Kidney (tissue), 14 donors: ENCODE data around the gene FGF2. TPM values are rescaled to one million over a fixed set of nuclear protein-coding genes. Genes with fewer than 3 reads are reported as not detected.
A peak's percentile ranks its signal among the peaks of the same experiment; 100 is the strongest.
"Not testable (repeated sequence)": the region's sequence is repeated elsewhere in the genome, so short reads cannot be mapped to it uniquely, and the experiment has no call there.

Source experiments
- DNase-seq, 5 donors: peaks; one replicate each; pipeline ENCODE4 v3.0.0-alpha.2; 2013 to 2020
- FAIRE-seq: peaks from 2 replicates; lab custom pipeline; 2012; peaks lifted over from hg19 to GRCh38; lab: Jason Lieb, UNC
- H3K27ac ChIP-seq, 2 donors: one replicate each; pipeline ENCODE4 v1.7.0; 2013; ENCODE audit warnings: low read depth in 2 of 2, low read length in 2 of 2, inconsistent platforms in 1 of 2
- H3K27me3 ChIP-seq: one replicate; pipeline ENCODE4 v1.7.1; 2013; ENCODE audit warnings: low read length, inconsistent platforms; ENCODE audit not compliant: control insufficient read depth, insufficient read depth
- H3K36me3 ChIP-seq, 3 donors: one replicate each; pipeline versions ENCODE4 v1.7.0 to v1.7.1; 2013; ENCODE audit warnings: low read length in 3 of 3, control low read depth in 1 of 3, inconsistent platforms in 1 of 3; ENCODE audit not compliant: insufficient read depth in 3 of 3, control insufficient read depth in 2 of 3
- H3K4me1 ChIP-seq, 3 donors: one replicate each; pipeline versions ENCODE4 v1.7.0 to v1.7.1; 2013; ENCODE audit warnings: low read length in 3 of 3, inconsistent platforms in 1 of 3, low read depth in 1 of 3; ENCODE audit not compliant: control insufficient read depth in 2 of 3, insufficient read depth in 2 of 3
- H3K4me3 ChIP-seq, 3 donors: one replicate each; pipeline versions ENCODE4 v1.7.0 to v1.8.1; 2013; ENCODE audit warnings: low read length in 3 of 3, control low read depth in 1 of 3, inconsistent platforms in 1 of 3
- H3K9ac ChIP-seq, 3 donors: one replicate each; pipeline versions ENCODE4 v1.7.0 to v1.7.1; 2013; ENCODE audit warnings: low read length in 3 of 3, control low read depth in 1 of 3, inconsistent platforms in 1 of 3
- H3K9me3 ChIP-seq, 3 donors: one replicate each; pipeline versions ENCODE4 v1.7.0 to v1.7.1; 2013; ENCODE audit warnings: low read length in 3 of 3, control low read depth in 1 of 3, inconsistent platforms in 1 of 3; ENCODE audit not compliant: control insufficient read depth in 2 of 3, insufficient read depth in 1 of 3
- CTCF ChIP-seq: IDR thresholded peaks from 3 replicates; pipeline ENCODE4 v1.5.1; 2012; ENCODE audit warnings: mild to moderate bottlenecking, moderate library complexity, borderline replicate concordance; ENCODE audit not compliant: insufficient read depth; ENCODE audit errors: extremely low read depth
- intact Hi-C: fragments of 100-400 bp; cut with DNase I; formaldehyde crosslinking; loops from one replicate; pipeline ENCODE4 v1.11.1; 2022
- polyA plus RNA-seq: library from polyadenylated mRNA; stranded (reverse); fragments of 350-450 nt; fragmentation: Illumina TruSeq; extraction: RNeasy Lipid Tissue Mini Kit (QIAGEN cat#74804); gene quantifications from one replicate; pipeline ENCODE4 v1.2.3, GENCODE V29; 2014; ENCODE audit warnings: low read depth, low replicate concordance; ENCODE audit not compliant: insufficient read depth
- total RNA-seq: library from RNA; stranded (reverse); fragmentation: NEBNext Ultra II Directional; extraction: Animal tissue kit (Norgen Biotek cat#: 25700); gene quantifications from one replicate; pipeline ENCODE4 v1.2.1, GENCODE V29; 2021
- donor health status: control.
- donor health status: control.
- donor health status: control.
- donor health status: control.
- donor health status: control.
- donor health status: DM: yes; HTN: yes; CAD: no.
- donor health status: Normal renal cell carcinoma (clear cell type).

Gene FGF2
- total and polyA plus RNA-seq, 2 donors from 2014 or later = 2.3 to 16.9 TPM

- no peak for TF ChIP-seq CTCF
- no peak overlapping the region for H3K9ac ChIP-seq
- H3K4me3 ChIP-seq = no peak overlapping the region
- H3K9me3 ChIP-seq = no peaks in the 10 kb centered on the region
- H3K27me3 ChIP-seq = no peaks in the 10 kb centered on the region
- intact Hi-C loops = no loop called here
- no peak for FAIRE-seq
- no peaks in the 10 kb centered on the region for H3K4me1 ChIP-seq
- DNase-seq = no peak
- no peaks in the 10 kb centered on the region for H3K36me3 ChIP-seq
- H3K27ac ChIP-seq = no peak overlapping the region
Observed at GRCh38 chr4:122847931-122848330, 21.3 kb downstream of the FGF2 start.

- H3K9me3 ChIP-seq, H3K4me1 ChIP-seq, H3K27me3 ChIP-seq, H3K9ac ChIP-seq, H3K36me3 ChIP-seq, H3K4me3 ChIP-seq, intact Hi-C loops, FAIRE-seq, DNase-seq, H3K27ac ChIP-seq: not testable (repeated sequence)
Observed at GRCh38 chr4:122849789-122850188, 23.2 kb downstream of the FGF2 start.

- H3K4me1 ChIP-seq = peaks cover 0 to 3% (median 0%) of the 10 kb centered on the region in 3 donors
- TF ChIP-seq CTCF = no peak
- no peak overlapping the region for H3K4me3 ChIP-seq
- no peaks in the 10 kb centered on the region for H3K36me3 ChIP-seq
- H3K27me3 ChIP-seq = no peaks in the 10 kb centered on the region
- DNase-seq (no peak), FAIRE-seq (no peak)
- H3K9ac ChIP-seq = no peak overlapping the region
- intact Hi-C loops = no loop called here
- no peaks in the 10 kb centered on the region for H3K9me3 ChIP-seq
- H3K27ac ChIP-seq = no peak overlapping the region
Observed at GRCh38 chr4:122851568-122851967, 24.9 kb downstream of the FGF2 start.

GRCh38 chr4:122854447-122855352, 28.1 kb downstream of the FGF2 start:
- Histone ChIP-seq H3K9ac (peak overlapping the region in 2 of 3 donors; percentile 13 to 27), H3K4me1 (peaks cover 0 to 3% (median 0%) of the 10 kb centered on the region in 3 donors), H3K36me3 (no peaks in the 10 kb centered on the region), H3K27me3 (no peaks in the 10 kb centered on the region), H3K9me3 (no peaks in the 10 kb centered on the region), H3K4me3 (peak overlapping the region; percentile 8 to 59 (median 47)), H3K27ac (peak overlapping the region; percentile 26 to 59)
- no peak for FAIRE-seq
- no peak for TF ChIP-seq CTCF
- DNase-seq = peak in 4 of 5 donors; percentile 36 to 75 (median 57)
- intact Hi-C loops = no loop called here
